ENCODE measurements around the gene SMIM28.

SMIM28 gene

GRCh38 chr6:138382498-138383265 lies 5.0 kb downstream of the SMIM28 start:
- TF ChIP-seq CTCF (IDR thresholded peaks at IDR 0.05): no peak
- no peak for DNase-seq (ENCODE audit: low spot score)
- H3K27ac ChIP-seq: no peak overlapping the region
- no peak overlapping the region for H3K4me3 ChIP-seq

GRCh38 chr6:138383776-138384175 lies 6.1 kb downstream of the SMIM28 start:
- DNase-seq (ENCODE audit: low spot score): no peak
- no peak for TF ChIP-seq CTCF (IDR thresholded peaks at IDR 0.05)
- no peak overlapping the region for H3K4me3 ChIP-seq
- no peak overlapping the region for H3K27ac ChIP-seq

GRCh38 chr6:138386897-138387296 lies 9.2 kb downstream of the SMIM28 start:
- no peak for DNase-seq (ENCODE audit: low spot score)
- no peak for TF ChIP-seq CTCF (IDR thresholded peaks at IDR 0.05)
- Histone ChIP-seq H3K4me3 (no peak overlapping the region), H3K27ac (no peak overlapping the region)

GRCh38 chr6:138387577-138388368 lies 10.1 kb downstream of the SMIM28 start:
- TF ChIP-seq CTCF (IDR thresholded peaks at IDR 0.05): no peak
- H3K4me3 ChIP-seq: no peak overlapping the region
- DNase-seq (ENCODE audit: low spot score): no peak
- no peak overlapping the region for H3K27ac ChIP-seq

- H3K4me3 ChIP-seq: no peak overlapping the region
- no peak for TF ChIP-seq CTCF (IDR thresholded peaks at IDR 0.05)
- DNase-seq (ENCODE audit: low spot score): no peak
- no peak overlapping the region for H3K27ac ChIP-seq
These were observed 11.8 kb downstream of the SMIM28 start for GRCh38 chr6:138389551-138389950.

- Histone ChIP-seq H3K4me3 (no peak overlapping the region), H3K27ac (no peak overlapping the region)
- no peak for DNase-seq (ENCODE audit: low spot score)
- TF ChIP-seq CTCF (IDR thresholded peaks at IDR 0.05): no peak
These were observed 16.4 kb downstream of the SMIM28 start for GRCh38 chr6:138393871-138394783.

All from coronary artery (tissue), 2 donors.